SK-N-DZ (cell line): ENCODE data around the gene NAA38.
"Not testable (repeated sequence)": the region's sequence is repeated elsewhere in the genome, so short reads cannot be mapped to it uniquely, and the experiment has no call there.

ENCODE experiments used
- DNase-seq: peaks from one replicate; pipeline ENCODE4 v3.0.0-alpha.2; 2015; ENCODE audit warnings: low spot score
- small RNA-seq, 2 experiments: library from RNA; depleted of rRNA; stranded (forward); fragments of <200 nt; gene quantifications; one replicate each; pipeline ENCODE3, GENCODE V24; 2014

Gene NAA38

DNA sequence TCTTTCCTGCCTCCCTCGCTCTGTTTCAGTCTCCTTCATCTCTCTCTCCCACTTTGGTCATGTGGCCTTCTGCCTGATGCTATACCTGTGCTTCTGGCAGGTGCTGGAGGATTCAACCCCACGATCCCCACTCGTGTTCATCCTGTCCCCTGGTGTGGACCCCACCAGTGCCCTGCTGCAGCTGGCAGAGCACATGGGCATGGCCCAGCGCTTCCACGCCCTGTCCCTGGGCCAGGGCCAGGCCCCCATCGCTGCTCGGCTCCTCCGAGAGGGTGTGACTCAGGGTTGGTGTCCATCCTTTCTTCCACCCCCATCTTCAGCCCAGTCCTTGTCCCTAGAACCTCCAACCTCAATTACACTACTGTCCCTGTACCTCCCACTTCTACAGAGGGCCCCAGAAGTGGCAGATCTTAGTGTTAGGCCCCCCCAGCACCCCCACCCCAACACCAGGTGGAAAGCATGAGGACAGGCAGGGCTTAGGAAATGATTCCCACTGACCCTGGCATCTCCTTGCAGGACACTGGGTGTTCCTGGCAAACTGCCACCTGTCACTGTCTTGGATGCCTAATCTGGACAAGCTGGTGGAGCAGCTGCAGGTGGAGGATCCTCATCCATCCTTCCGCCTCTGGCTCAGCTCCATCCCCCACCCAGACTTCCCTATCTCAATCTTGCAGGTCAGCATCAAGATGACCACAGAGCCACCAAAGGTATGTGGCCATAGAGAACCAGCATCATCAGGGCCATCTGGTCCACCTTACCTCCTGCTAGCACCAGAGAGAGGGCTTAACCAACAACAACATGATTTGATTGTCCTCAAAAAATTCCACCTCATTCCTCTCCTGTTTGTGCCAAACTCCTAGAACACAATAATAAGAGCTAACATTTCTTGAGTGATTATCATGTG, 33.1 kb downstream of the NAA38 start:
- no peak for DNase-seq

- no peak for DNase-seq
Observed at GRCh38 chr17:7823581-7824001, 33.8 kb downstream of the NAA38 start.

DNA sequence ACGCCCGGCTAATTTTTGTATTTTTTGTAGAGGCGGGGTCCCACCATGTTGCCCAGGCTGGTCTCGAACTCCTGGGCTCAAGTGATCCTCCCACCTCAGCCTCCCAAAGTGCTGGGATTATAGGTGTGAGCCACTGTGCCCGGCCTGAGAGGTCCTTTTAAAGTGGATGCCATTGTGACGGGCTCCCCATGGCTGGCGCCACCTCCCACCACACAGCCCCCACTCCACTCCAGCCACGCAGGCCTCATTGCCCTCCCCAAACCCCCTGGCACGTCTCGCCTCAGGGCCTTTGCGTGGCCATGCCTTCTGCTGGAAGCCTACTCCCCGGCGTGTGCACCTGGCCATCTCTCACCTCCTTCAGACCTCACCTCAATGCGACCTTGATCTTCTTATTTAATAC, 35.2 kb downstream of the NAA38 start:
- no peak for DNase-seq

- no peak for DNase-seq
Observed at GRCh38 chr17:7820231-7820630, 37.1 kb downstream of the NAA38 start.

DNA sequence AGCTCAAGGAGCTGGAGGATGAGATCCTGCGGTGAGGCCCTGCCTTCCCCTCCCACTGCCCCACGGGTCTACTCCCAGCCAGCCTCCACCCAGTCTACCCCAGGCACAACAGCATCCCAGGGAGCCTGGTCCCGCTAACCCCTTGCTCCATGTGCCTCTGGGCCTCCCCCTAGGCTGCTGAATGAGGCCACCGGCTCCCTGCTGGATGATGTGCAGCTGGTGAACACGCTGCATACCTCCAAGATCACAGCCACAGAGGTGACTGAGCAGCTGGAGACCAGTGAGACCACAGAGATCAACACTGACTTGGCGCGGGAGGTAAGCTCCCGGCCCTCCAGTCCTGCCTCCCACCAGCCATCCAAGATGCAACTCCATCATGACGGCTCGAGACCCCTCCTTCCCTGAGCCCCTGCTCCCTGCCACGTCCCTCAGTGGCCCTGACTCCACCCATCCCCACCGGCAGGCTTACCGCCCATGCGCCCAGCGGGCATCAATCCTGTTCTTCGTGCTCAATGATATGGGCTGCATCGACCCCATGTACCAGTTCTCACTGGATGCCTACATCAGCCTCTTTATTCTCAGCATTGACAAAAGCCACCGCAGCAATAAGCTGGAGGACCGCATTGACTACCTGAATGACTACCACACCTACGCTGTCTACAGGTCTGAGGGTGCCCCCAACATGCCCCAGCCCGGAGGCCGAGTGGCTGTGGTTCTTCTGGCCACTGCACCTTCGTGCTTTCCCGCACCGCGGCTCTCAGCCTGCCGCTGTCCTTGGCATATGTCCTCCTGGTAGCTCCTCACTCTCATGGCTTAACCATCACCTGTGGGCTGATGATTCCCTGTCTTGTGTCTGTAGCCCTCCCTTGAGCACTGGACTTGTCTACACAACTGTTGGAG, 38.4 kb downstream of the NAA38 start:
- DNase-seq, result no peak

GRCh38 chr17:7818026-7818425, 39.3 kb downstream of the NAA38 start:
- no peak for DNase-seq

DNA sequence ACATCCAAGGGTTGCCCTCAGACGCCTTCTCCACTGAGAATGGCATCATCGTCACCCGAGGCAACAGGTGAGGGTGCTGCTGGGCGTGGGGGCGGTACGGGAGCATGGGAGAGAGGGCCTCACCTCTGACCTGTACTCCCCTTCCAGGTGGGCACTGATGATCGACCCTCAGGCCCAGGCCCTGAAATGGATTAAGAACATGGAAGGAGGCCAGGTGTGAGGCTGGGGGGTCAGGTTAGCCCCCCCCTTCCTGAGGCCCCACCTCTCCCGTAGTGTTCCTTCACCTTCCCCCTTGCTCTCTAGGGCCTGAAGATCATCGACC, 39.8 kb downstream of the NAA38 start:
- DNase-seq, result no peak

DNA sequence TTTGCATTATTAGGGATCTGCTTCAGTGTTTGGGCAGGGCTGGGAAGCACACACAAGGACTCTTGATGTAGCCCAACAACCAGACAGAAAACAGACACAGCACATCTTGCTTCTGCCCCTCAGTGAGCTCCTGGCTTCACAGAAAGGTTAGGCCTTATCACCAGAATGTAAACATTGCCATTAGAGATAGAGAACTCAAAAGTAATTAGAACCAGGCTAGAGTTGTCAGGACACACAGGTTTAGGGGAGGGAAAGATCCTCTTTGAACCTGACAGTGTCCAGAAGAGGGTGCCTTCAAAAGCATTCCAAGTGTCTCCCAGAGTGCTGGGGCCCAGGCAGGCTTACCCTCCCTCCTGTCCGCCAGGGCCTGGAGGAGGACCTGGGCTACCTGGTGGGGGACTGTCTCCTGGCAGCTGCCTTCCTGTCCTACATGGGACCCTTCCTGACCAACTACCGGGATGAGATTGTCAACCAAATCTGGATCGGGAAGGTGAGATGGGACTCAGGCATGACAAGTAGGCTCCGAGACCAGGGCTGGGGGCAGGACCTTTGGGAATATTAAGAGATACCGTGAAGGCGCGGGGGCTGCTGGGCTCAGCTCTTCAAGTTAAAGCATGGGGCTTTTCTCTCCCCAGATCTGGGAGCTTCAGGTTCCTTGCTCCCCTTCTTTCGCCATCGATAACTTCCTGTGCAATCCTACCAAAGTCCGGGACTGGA, 40.3 kb downstream of the NAA38 start:
- DNase-seq, result no peak

GRCh38 chr17:7814969-7815368, 42.4 kb downstream of the NAA38 start:
- no peak for DNase-seq

DNA sequence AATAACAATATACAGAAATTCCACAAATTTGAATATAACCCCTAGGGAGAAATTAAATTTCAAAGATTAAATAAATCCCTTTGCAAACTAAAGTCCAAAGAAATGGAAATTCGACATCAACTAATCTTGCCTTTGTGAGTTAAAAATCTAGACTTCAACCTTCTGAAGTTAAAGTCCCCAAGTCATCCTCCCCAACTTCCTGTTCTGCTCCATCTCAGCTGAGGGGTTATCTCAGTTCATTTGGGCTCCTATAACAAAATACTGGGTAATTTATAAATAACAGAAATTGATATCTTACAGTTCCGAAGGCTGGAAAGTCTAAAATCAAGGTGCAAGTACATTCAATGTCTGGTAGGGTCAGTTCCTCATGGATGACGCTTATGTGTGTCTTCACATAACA, 46.1 kb downstream of the NAA38 start:
- no peak for DNase-seq

GRCh38 chr17:7809791-7810343, 47.5 kb downstream of the NAA38 start:
- DNase-seq, result not testable (repeated sequence)

DNA sequence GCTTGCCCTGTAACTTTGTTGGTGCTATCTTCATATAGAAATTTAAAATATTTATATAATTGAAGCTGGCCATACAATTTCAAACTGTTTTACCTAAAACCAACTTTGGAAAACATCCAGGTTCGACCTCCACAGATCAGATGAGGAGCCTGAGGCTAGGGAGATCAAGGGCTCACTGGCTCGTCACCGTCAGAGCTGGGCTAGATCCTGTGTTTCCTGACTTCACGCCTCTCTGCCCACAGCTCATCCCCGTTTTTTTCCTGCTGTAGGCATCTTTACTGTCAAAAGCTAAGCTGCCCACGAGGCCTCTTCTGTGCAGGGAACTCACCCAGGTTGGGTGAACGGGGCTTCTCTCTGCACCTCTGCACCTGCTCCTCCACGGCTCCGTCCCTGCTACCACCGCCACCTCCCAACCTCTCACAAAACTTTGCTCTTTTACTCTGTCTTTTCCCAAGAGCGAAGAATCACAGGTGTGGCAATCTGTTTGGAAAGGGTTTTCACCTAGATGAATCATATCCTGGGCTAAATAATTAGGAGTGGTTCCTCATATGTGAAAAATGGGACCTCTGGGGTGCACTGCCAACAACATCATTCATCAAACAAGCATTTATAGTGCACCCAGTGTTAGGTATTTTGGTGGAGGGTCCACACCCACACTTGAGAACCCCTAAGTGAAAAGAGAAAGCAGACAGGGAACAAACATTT, 48.1 kb downstream of the NAA38 start:
- no peak for DNase-seq

GRCh38 chr17:7807206-7807605, 50.2 kb downstream of the NAA38 start:
- DNase-seq, result no peak

Small RNA genes within 50 kb of the gene (small RNA-seq; reads per million reads assigned to genes)
- 23.0 to 31.1 reads per million in 2 experiments for gene SCARNA21
